KOPT-K1 (cell line): ENCODE measurements around the gene WBP1.
A peak's percentile ranks its signal among the peaks of the same experiment; 100 is the strongest.
"Not testable (repeated sequence)": the region's sequence is repeated elsewhere in the genome, so short reads cannot be mapped to it uniquely, and the experiment has no call there.

Experiments
- H3K27ac ChIP-seq: fragments of 200-600 bp; sonication (generic); 2 replicates; pipeline ENCODE4 v1.5.1; 2016; ENCODE audit warnings: antibody characterized with exemption, mild to moderate bottlenecking, low read depth, low read length; ENCODE audit not compliant: poor library complexity, severe bottlenecking
- H3K36me3 ChIP-seq: fragments of 200-600 bp; sonication (generic); 2 replicates; pipeline ENCODE4 v1.5.1; 2017; ENCODE audit warnings: antibody characterized with exemption, mild to moderate bottlenecking, low read length, moderate library complexity; ENCODE audit not compliant: insufficient read depth
- H3K9me3 ChIP-seq: fragments of 200-600 bp; sonication (generic); 2 replicates; pipeline ENCODE4 v1.5.1; 2017; ENCODE audit warnings: antibody characterized with exemption, low read length, mild to moderate bottlenecking; ENCODE audit not compliant: insufficient read depth, poor library complexity, severe bottlenecking

WBP1 gene

GRCh38 chr2:74481961-74482800, 23.9 kb downstream of the WBP1 start:
- peak overlapping the region; percentile 83 for H3K27ac ChIP-seq
- no peaks in the 10 kb centered on the region for H3K9me3 ChIP-seq
- H3K36me3 ChIP-seq: peaks cover 56% of the 10 kb centered on the region

GRCh38 chr2:74482801-74483674, 24.8 kb downstream of the WBP1 start, which contains the start of the genes CCDC142 and TTC31:
Gene CCDC142, minus strand, starts transcription at chr2:74482998. Its CDS starts 161 bp downstream, at chr2:74482837.
Gene TTC31, plus strand, starts transcription at chr2:74483081. Its CDS starts 15 bp downstream, at chr2:74483096.
- peaks cover 53% of the 10 kb centered on the region for H3K36me3 ChIP-seq
- H3K9me3 ChIP-seq: no peaks in the 10 kb centered on the region
- peak within 1 kb of the TSS; percentile 83 for H3K27ac ChIP-seq

GRCh38 chr2:74483675-74484164, 25.5 kb downstream of the WBP1 start:
- H3K27ac ChIP-seq: peak overlapping the region; percentile 83
- peaks cover 57% of the 10 kb centered on the region for H3K36me3 ChIP-seq
- H3K9me3 ChIP-seq: not testable (repeated sequence)

DNA sequence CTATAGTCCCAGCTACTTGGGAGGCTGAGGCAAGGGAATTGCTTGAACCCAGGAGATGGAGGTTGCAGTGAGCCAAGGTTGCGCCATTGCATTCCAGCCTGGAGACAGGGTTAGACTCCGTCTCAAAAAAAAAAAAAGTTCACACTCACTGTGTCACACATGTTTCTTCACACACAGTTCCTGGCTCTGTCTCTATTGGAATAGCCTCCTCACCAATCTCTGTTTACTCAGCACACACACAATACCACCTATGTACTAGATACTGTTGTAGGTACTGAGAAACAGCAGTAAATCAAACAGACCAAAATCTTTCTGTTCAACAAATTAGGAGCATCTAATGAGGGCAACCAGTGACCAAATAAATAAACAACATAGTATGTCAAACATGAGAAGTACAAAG, 27.9 kb downstream of the WBP1 start:
- H3K36me3 ChIP-seq: peaks cover 60% of the 10 kb centered on the region
- no peaks in the 10 kb centered on the region for H3K9me3 ChIP-seq
- H3K27ac ChIP-seq: no peak overlapping the region

GRCh38 chr2:74488643-74489481, 30.6 kb downstream of the WBP1 start:
- H3K36me3 ChIP-seq: peaks cover 85% of the 10 kb centered on the region

DNA sequence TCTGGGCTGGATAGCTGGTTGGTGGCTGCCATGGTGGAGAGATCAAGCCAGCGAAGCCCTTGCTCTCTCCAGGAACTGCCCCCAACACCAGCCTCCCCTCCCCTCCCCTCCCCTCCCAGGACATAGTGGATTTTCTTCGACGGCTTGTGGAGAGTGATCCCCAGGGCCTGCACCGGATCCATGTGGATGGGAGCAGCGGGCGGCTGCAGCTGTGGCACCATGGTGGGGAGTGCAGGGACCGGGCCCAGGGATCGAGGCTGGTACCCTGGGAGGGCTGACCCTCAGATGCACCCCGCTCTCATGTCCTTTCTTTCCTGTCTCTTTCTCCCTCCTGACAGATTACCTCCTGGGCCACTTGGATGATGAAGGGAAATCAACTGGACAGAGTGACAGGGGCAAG, 31.7 kb downstream of the WBP1 start:
- H3K36me3 ChIP-seq: peaks cover 90% of the 10 kb centered on the region
- H3K27ac ChIP-seq: no peak overlapping the region
- no peaks in the 10 kb centered on the region for H3K9me3 ChIP-seq

More at GRCh38 chr2:74488643-74489481, 30.6 kb downstream of the WBP1 start:
- H3K9me3 ChIP-seq: no peaks in the 10 kb centered on the region
- no peak overlapping the region for H3K27ac ChIP-seq

- H3K27ac ChIP-seq: no peak overlapping the region
- no peaks in the 10 kb centered on the region for H3K9me3 ChIP-seq
- peaks cover 72% of the 10 kb centered on the region for H3K36me3 ChIP-seq
Measured at GRCh38 chr2:74491648-74492544, 33.7 kb downstream of the WBP1 start.

- Histone ChIP-seq H3K36me3 (peaks cover 59% of the 10 kb centered on the region), H3K27ac (no peak overlapping the region), H3K9me3 (no peaks in the 10 kb centered on the region)
Measured at GRCh38 chr2:74493546-74493945, 35.3 kb downstream of the WBP1 start.

- Histone ChIP-seq H3K27ac (no peak overlapping the region), H3K9me3 (no peaks in the 10 kb centered on the region), H3K36me3 (peaks cover 40% of the 10 kb centered on the region)
Measured at GRCh38 chr2:74495440-74495839, 37.2 kb downstream of the WBP1 start.

- Histone ChIP-seq H3K9me3 (no peaks in the 10 kb centered on the region), H3K36me3 (peaks cover 22% of the 10 kb centered on the region), H3K27ac (no peak overlapping the region)
Measured at GRCh38 chr2:74496997-74497776, 38.9 kb downstream of the WBP1 start.

- no peak overlapping the region for H3K27ac ChIP-seq
- peaks cover 15% of the 10 kb centered on the region for H3K36me3 ChIP-seq
- no peaks in the 10 kb centered on the region for H3K9me3 ChIP-seq
Measured at GRCh38 chr2:74497777-74498499, 39.7 kb downstream of the WBP1 start.

DNA sequence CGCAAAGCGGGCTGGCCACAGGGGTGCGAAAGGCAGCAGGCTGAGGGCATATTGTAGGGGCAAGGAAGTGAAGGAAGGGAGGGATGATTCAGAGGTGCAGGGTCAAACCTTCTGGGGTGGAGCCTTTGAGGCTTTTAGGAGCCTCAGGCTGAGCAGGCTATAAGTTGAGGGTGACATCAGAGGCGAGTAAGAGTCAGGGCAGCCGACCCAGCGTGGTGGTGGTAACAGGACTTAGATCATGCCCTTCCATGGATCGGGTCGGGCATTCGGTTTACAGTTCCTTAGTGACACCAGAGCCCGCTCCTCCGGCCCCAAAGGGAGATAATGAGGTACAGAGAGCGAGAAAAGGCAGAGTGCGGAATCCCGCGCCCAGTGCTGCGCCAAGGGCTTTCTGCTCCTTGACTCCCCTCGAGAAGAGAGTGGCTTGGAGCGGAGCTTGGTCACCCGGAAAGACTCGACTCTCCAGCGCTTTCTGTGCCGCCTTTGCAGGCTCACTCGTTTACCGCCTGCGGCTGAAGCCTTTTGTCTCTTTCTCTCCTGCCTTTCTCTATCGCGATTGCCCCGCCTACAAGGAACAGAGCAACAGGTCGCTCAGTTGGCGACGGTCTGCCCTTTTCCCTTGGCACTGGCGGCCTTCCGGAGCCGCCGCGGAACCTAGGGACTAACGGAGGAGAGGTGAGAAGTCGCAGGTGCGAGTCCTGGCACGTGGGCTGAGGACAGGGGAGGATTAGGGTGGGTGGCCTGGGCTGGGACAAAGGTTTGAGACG, 40.4 kb downstream of the WBP1 start:
- peaks cover 7% of the 10 kb centered on the region for H3K36me3 ChIP-seq
- no peaks in the 10 kb centered on the region for H3K9me3 ChIP-seq
- H3K27ac ChIP-seq: no peak overlapping the region
